Lung (tissue), 16 donors: Measurements from ENCODE around the gene SPANXB1. TPM values are rescaled to one million over a fixed set of nuclear protein-coding genes. Genes with fewer than 3 reads are reported as not detected.
A peak's percentile ranks its signal among the peaks of the same experiment; 100 is the strongest.
"Not testable (repeated sequence)": the region's sequence is repeated elsewhere in the genome, so short reads cannot be mapped to it uniquely, and the experiment has no call there.

Source experiments
- ATAC-seq: fragments of 200-7000 bp; cut with Tn5 transposase; one replicate; pipeline ENCODE4 v1.9.1; 2020; ENCODE audit warnings: moderate number of reproducible peaks; ENCODE audit not compliant: insufficient read depth, low FRiP score
- DNase-seq, 3 donors: peaks; one replicate each; pipeline ENCODE4 v3.0.0-alpha.2; 2013 to 2017
- H3K27ac ChIP-seq, 2 donors: one replicate each; pipeline ENCODE4 v1.5.1; 2013; ENCODE audit warnings: mild to moderate bottlenecking in 2 of 2, moderate library complexity in 2 of 2, control low read depth in 1 of 2, inconsistent platforms in 1 of 2, low read depth in 1 of 2, low read length in 1 of 2
- H3K27me3 ChIP-seq, 3 donors: one replicate each; pipeline ENCODE4 v1.5.1; 2013; ENCODE audit warnings: low read length in 2 of 3; ENCODE audit not compliant: control insufficient read depth in 3 of 3, insufficient read depth in 3 of 3
- H3K36me3 ChIP-seq, 4 donors: one replicate each; pipeline ENCODE4 v1.5.1; 2013; ENCODE audit warnings: low read length in 4 of 4, mild to moderate bottlenecking in 1 of 4, moderate library complexity in 1 of 4; ENCODE audit not compliant: control insufficient read depth in 4 of 4, insufficient read depth in 4 of 4
- H3K4me1 ChIP-seq, 5 donors: one replicate each; pipeline ENCODE4 v1.5.1; 2013; ENCODE audit warnings: low read length in 5 of 5, mild to moderate bottlenecking in 2 of 5, moderate library complexity in 1 of 5; ENCODE audit not compliant: control insufficient read depth in 5 of 5, insufficient read depth in 5 of 5
- H3K4me3 ChIP-seq: one replicate; pipeline ENCODE4 v1.5.1; 2013; ENCODE audit warnings: mild to moderate bottlenecking, control low read depth, moderate library complexity
- H3K9ac ChIP-seq, 2 donors: one replicate each; pipeline ENCODE4 v1.5.1; 2013; ENCODE audit warnings: low read length in 2 of 2, control low read depth in 1 of 2; ENCODE audit not compliant: insufficient read depth in 1 of 2
- H3K9me3 ChIP-seq, 4 donors: one replicate each; pipeline ENCODE4 v1.5.1; 2013; ENCODE audit warnings: low read length in 3 of 4, mild to moderate bottlenecking in 1 of 4, moderate library complexity in 1 of 4; ENCODE audit not compliant: control insufficient read depth in 4 of 4, insufficient read depth in 3 of 4
- CTCF ChIP-seq: IDR thresholded peaks from 2 replicates; pipeline ENCODE4 v1.5.1; 2012; ENCODE audit warnings: mild to moderate bottlenecking; ENCODE audit errors: control extremely low read depth, extremely low read depth
- WGBS, 2 donors: extraction: QIAGEN DNeasy Blood & Tissue Kit; methylation state at CpG; one replicate each; pipeline ENCODE4 v1.1.7; 2013; 5-methylcytosine and 5-hydroxymethylcytosine counted together
- long read RNA-seq, 5 donors: transcript quantifications; one replicate each; lab custom pipeline, GENCODE V29; 2026
- polyA plus RNA-seq, 2 donors: library from polyadenylated mRNA; stranded (reverse); fragments of 200-250 nt; gene quantifications; one replicate each; pipeline ENCODE4 v1.2.1, GENCODE V29; 2013
- total RNA-seq, 2 donors: library from RNA; depleted of rRNA in 1 of 2; stranded (reverse); fragments of >200 nt in 1 of 2; gene quantifications; one replicate each; pipeline ENCODE4 v1.2.1, GENCODE V29; 2014 to 2021
- donor health status: control.
- donor health status: control.
- donor health status: Bipolar disorder and iron deficiency.
- donor health status: healthy.
- donor health status: DM: yes; HTN: yes; CAD: no.

Gene SPANXB1
- total RNA-seq (not detected), polyA plus RNA-seq (not detected)
- long read RNA-seq, donor 1 = 0 reads
- long read RNA-seq, donor 2 = 0 reads
- long read RNA-seq, donor 3 = 0 reads
- long read RNA-seq, donor 4 = 0 reads
- long read RNA-seq, donor 5 = 0 reads

GRCh38 chrX:141002568-141002967 lies at the start of gene SPANXB1:
TSS of gene SPANXB1 (plus strand) at chrX:141002594. CDS start at chrX:141002694, 100 bp downstream.
- H3K27me3 ChIP-seq, H3K4me3 ChIP-seq, H3K9me3 ChIP-seq, H3K9ac ChIP-seq, H3K27ac ChIP-seq, H3K4me1 ChIP-seq, ATAC-seq, H3K36me3 ChIP-seq: not testable (repeated sequence)
- peak in 1 of 3 donors; percentile 2 for DNase-seq
- WGBS, 2 donors = 94 to 95% methylated on average over 13 of the region's 13 CpGs

GRCh38 chrX:140967036-140967435 lies 35.4 kb upstream of the SPANXB1 start:
- ATAC-seq = peak; percentile 62
- Histone ChIP-seq H3K36me3 (no peaks in the 10 kb centered on the region), H3K9ac (no peak overlapping the region), H3K27me3 (no peaks in the 10 kb centered on the region), H3K27ac (no peak overlapping the region), H3K9me3 (no peaks in the 10 kb centered on the region), H3K4me3 (no peak overlapping the region), H3K4me1 (no peaks in the 10 kb centered on the region)
- TF ChIP-seq CTCF = no peak
- 52 to 77% methylated on average over 3 of the region's 3 CpGs for WGBS, 2 donors
- DNase-seq = peak in 1 of 3 donors; percentile 12

- Histone ChIP-seq H3K36me3 (no peaks in the 10 kb centered on the region), H3K4me3 (no peak overlapping the region), H3K9me3 (peaks cover 0 to 5% (median 0%) of the 10 kb centered on the region in 4 donors), H3K9ac (no peak overlapping the region), H3K4me1 (peaks cover 0 to 6% (median 0%) of the 10 kb centered on the region in 5 donors), H3K27me3 (no peaks in the 10 kb centered on the region), H3K27ac (no peak overlapping the region)
- 76 to 79% methylated on average over 4 of the region's 4 CpGs for WGBS, 2 donors
- DNase-seq (peak in 1 of 3 donors; percentile 19), ATAC-seq (no peak)
- TF ChIP-seq CTCF = no peak
These were observed 31.1 kb upstream of the SPANXB1 start for GRCh38 chrX:140971099-140971795.

- H3K9ac ChIP-seq = no peak overlapping the region
- TF ChIP-seq CTCF = no peak
- DNase-seq = no peak
- no peaks in the 10 kb centered on the region for H3K36me3 ChIP-seq
- WGBS, 2 donors = 67 to 70% methylated on average over 3 of the region's 3 CpGs
- H3K27ac ChIP-seq = no peak overlapping the region
- H3K4me1 ChIP-seq = peaks cover 0 to 6% (median 0%) of the 10 kb centered on the region in 5 donors
- no peaks in the 10 kb centered on the region for H3K27me3 ChIP-seq
- H3K9me3 ChIP-seq = peaks cover 0 to 5% (median 0%) of the 10 kb centered on the region in 4 donors
- ATAC-seq = no peak
- no peak overlapping the region for H3K4me3 ChIP-seq
These were observed 26.9 kb upstream of the SPANXB1 start for GRCh38 chrX:140975472-140975871.
